MCF 10A (cell line): ENCODE measurements around the gene KRT72. TPM values are rescaled to one million over a fixed set of nuclear protein-coding genes. Genes with fewer than 3 reads are reported as not detected.

Experiments
- BruUV-seq: library from RNA; stranded (reverse); fragments of 400-500 nt; replicated peaks from 2 replicates; lab custom pipeline; 2021; lab: Mats Ljungman, UMichigan
- CTCF ChIA-PET: fragments of 300-600 bp; sonication (Branson Sonifier 250); formaldehyde crosslinking; extraction: SDS; loops from one replicate; lab custom pipeline; 2021; ENCODE audit warnings: antibody characterized with exemption, inconsistent platforms; lab: Yijun Ruan, JAX
- POLR2A ChIA-PET: fragments of 300-600, 350-650 bp; sonication (Branson Sonifier 250); formaldehyde crosslinking; extraction: SDS; loops from one replicate; lab custom pipeline; 2020; ENCODE audit warnings: antibody characterized with exemption, inconsistent platforms; lab: Yijun Ruan, JAX
- DNase-seq: peaks from one replicate; pipeline ENCODE4 v3.0.0-alpha.2; 2018; ENCODE audit not compliant: unreplicated experiment
- H3K27ac Mint-ChIP-seq: one replicate; pipeline ENCODE4 v1.8.0; 2022; ENCODE audit warnings: mild to moderate bottlenecking, low read depth, mixed read lengths; ENCODE audit not compliant: unreplicated experiment
- H3K27me3 Mint-ChIP-seq: one replicate; pipeline ENCODE4 v1.8.0; 2022; ENCODE audit warnings: mixed read lengths; ENCODE audit not compliant: insufficient read depth, unreplicated experiment
- H3K36me3 Mint-ChIP-seq: one replicate; pipeline ENCODE4 v1.8.0; 2022; ENCODE audit warnings: mild to moderate bottlenecking, moderate library complexity, mixed read lengths; ENCODE audit not compliant: insufficient read depth, unreplicated experiment
- H3K4me1 Mint-ChIP-seq: one replicate; pipeline ENCODE4 v1.8.0; 2022; ENCODE audit warnings: mixed read lengths; ENCODE audit not compliant: insufficient read depth, unreplicated experiment
- H3K4me3 Mint-ChIP-seq: one replicate; pipeline ENCODE4 v1.8.0; 2022; ENCODE audit warnings: mild to moderate bottlenecking, moderate library complexity, mixed read lengths; ENCODE audit not compliant: unreplicated experiment
- H3K9me3 Mint-ChIP-seq: one replicate; pipeline ENCODE4 v1.8.0; 2022; ENCODE audit warnings: mixed read lengths; ENCODE audit not compliant: unreplicated experiment
- intact Hi-C: fragments of 100-400 bp; cut with micrococcal nuclease; formaldehyde crosslinking; loops from 2 replicates; pipeline ENCODE4 v1.14.1; 2022
- total RNA-seq: library from RNA; stranded (reverse); gene quantifications from 2 replicates; pipeline ENCODE4 v1.2.3, GENCODE V29; 2022
- TF ChIP-seq, protein P1 (sequence below): fragments of 200-600 bp; IDR thresholded peaks from one replicate; pipeline ENCODE4 v1.8.0; 2022; ENCODE audit warnings: antibody characterized with exemption, mild to moderate bottlenecking; ENCODE audit not compliant: unreplicated experiment

Gene KRT72
- total RNA-seq, 1 experiment from 2014 or later: not detected

DNA sequence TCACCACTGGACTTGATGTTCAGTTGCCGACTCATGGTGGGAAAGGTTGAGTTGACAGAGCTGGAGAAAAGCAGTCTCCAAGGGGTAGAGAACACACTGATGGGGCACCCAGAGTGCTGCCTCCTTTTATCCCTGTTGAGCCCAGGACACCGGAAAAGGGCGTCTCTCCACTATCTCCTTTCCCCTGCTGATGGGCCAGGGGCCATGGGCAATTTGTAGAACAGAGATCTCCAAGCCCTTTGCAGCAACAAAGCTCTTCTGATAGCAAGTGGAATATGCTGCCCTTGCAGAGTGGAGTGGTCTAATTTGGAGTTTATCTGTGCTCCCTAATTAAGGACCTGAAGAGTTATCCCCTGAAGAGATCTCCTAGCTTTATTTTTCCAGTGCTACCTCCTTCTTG lies 27.5 kb downstream of the KRT72 start, which contains the start of gene KRT74:
Gene KRT74 (minus strand): TSS at position 101 of the 400 bp plus-strand sequence. CDS start 66 bp downstream, at position 35.
- H3K9me3 Mint-ChIP-seq: no peaks in the 10 kb centered on the region
- intact Hi-C loops: no loop called here
- no peaks in the 10 kb centered on the region for H3K4me1 Mint-ChIP-seq
- ChIA-PET CTCF (interaction anchor here (0.7 to 1.8 kb wide), 6 partner anchors 9 to 306 kb away, joined by 3 to 6 read pairs (median 3); no protein-coding TSS in a partner anchor), POLR2A (interaction anchor here (2.2 kb wide), 1 partner anchor 54 kb away, joined by 6 read pairs; the partner anchor contains the start of gene KRT5)
- no peak within 1 kb of the TSS for H3K4me3 Mint-ChIP-seq
- H3K27me3 Mint-ChIP-seq: no peaks in the 10 kb centered on the region
- no peak for DNase-seq
- H3K27ac Mint-ChIP-seq: no peak within 1 kb of the TSS
- H3K36me3 Mint-ChIP-seq: no peaks in the 10 kb centered on the region
- no TSS peak for BruUV-seq
- TF ChIP-seq, protein P1, sequence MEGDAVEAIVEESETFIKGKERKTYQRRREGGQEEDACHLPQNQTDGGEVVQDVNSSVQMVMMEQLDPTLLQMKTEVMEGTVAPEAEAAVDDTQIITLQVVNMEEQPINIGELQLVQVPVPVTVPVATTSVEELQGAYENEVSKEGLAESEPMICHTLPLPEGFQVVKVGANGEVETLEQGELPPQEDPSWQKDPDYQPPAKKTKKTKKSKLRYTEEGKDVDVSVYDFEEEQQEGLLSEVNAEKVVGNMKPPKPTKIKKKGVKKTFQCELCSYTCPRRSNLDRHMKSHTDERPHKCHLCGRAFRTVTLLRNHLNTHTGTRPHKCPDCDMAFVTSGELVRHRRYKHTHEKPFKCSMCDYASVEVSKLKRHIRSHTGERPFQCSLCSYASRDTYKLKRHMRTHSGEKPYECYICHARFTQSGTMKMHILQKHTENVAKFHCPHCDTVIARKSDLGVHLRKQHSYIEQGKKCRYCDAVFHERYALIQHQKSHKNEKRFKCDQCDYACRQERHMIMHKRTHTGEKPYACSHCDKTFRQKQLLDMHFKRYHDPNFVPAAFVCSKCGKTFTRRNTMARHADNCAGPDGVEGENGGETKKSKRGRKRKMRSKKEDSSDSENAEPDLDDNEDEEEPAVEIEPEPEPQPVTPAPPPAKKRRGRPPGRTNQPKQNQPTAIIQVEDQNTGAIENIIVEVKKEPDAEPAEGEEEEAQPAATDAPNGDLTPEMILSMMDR: no peak

- POLR2A ChIA-PET: interaction anchor here (2.2 kb wide), 1 partner anchor 53 kb away, joined by 6 read pairs; the partner anchor contains the start of gene KRT5
- no peak overlapping the region for H3K4me3 Mint-ChIP-seq
- H3K27ac Mint-ChIP-seq: no peak overlapping the region
- no peak for DNase-seq
- CTCF ChIA-PET: interaction anchor here (1.8 kb wide), 1 partner anchor 9 kb away, joined by 6 read pairs; no protein-coding TSS in a partner anchor
- no TSS peak for BruUV-seq
- TF ChIP-seq, protein P1: no peak
- no peaks in the 10 kb centered on the region for H3K27me3 Mint-ChIP-seq
- no peaks in the 10 kb centered on the region for H3K9me3 Mint-ChIP-seq
- intact Hi-C loops: no loop called here
- H3K36me3 Mint-ChIP-seq: no peaks in the 10 kb centered on the region
- H3K4me1 Mint-ChIP-seq: no peaks in the 10 kb centered on the region
These were observed 28.0 kb downstream of the KRT72 start for GRCh38 chr12:52573306-52573705.

DNA sequence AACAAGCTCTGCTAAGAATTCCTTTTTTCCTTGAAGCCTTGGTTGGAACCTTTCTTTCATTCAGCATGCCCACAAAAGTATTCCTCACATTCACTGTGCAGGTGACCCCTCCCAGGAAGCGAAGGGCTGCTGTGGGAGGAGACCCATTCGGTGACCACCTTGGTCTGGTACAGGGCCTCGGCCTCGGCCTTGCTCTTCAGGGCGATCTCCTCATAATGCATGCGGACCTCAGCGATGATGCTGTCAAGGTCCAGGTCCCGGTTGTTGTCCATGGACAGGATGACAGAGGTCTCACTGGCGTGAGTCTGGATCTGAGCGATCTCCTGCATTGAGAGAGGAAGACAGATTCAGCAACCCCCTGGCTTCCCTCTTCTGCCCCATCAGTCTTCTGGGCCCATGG lies 30.8 kb downstream of the KRT72 start:
- H3K27me3 Mint-ChIP-seq: no peaks in the 10 kb centered on the region
- ChIA-PET POLR2A (no interaction called here), CTCF (interaction anchor here (0.7 kb wide), 1 partner anchor 309 kb away, joined by 3 read pairs; no protein-coding TSS in a partner anchor)
- no peaks in the 10 kb centered on the region for H3K4me1 Mint-ChIP-seq
- no peak for DNase-seq
- H3K9me3 Mint-ChIP-seq: no peaks in the 10 kb centered on the region
- H3K4me3 Mint-ChIP-seq: no peak overlapping the region
- H3K36me3 Mint-ChIP-seq: no peaks in the 10 kb centered on the region
- intact Hi-C loops: no loop called here
- H3K27ac Mint-ChIP-seq: no peak overlapping the region
- no TSS peak for BruUV-seq
- TF ChIP-seq, protein P1: no peak

DNA sequence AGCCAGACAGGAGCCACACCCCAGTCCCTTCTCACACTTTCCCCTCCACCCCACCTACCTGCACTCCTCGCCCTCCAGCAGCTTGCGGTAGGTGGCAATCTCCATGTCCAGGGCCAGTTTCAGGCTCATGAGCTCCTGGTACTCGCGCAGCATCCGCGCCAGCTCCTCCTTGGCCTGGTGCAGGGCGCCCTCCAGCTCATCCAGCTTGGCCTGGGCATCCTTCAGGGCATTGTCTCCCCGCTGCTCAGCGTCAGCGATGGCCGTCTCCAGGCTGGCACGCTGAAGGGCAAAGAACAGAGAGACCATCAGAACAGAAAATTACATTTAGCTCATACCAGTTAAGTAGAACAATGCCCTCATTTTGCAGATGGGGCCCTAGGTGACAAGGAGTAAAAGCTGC lies 33.2 kb downstream of the KRT72 start:
- H3K36me3 Mint-ChIP-seq: no peaks in the 10 kb centered on the region
- no peaks in the 10 kb centered on the region for H3K27me3 Mint-ChIP-seq
- ChIA-PET CTCF (no interaction called here), POLR2A (interaction anchor here (0.6 to 1.1 kb wide), 2 partner anchors 31 to 48 kb away, joined by 3 to 6 read pairs; partner anchors contain the start of gene KRT5)
- H3K4me1 Mint-ChIP-seq: no peaks in the 10 kb centered on the region
- no peak overlapping the region for H3K4me3 Mint-ChIP-seq
- no TSS peak for BruUV-seq
- DNase-seq: no peak
- no peaks in the 10 kb centered on the region for H3K9me3 Mint-ChIP-seq
- intact Hi-C loops: no loop called here
- no peak overlapping the region for H3K27ac Mint-ChIP-seq
- TF ChIP-seq, protein P1: no peak
